KMS-11 (cell line): Measurements from ENCODE around the gene RASSF5.

Experiments
- H2AFZ ChIP-seq: fragments of 200-600 bp; sonication (generic); 2 replicates; pipeline ENCODE4 v1.6.1; 2016; ENCODE audit warnings: antibody characterized with exemption, mixed run types, low read depth
- H3K27ac ChIP-seq: fragments of 200-600 bp; sonication (generic); 2 replicates; pipeline ENCODE4 v1.6.1; 2016; ENCODE audit warnings: mild to moderate bottlenecking, mixed run types
- H3K27me3 ChIP-seq: fragments of 200-600 bp; sonication (generic); 2 replicates; pipeline ENCODE4 v1.6.1; 2017; ENCODE audit warnings: mild to moderate bottlenecking, low read depth, mixed run types, moderate library complexity; ENCODE audit not compliant: insufficient read depth
- H3K36me3 ChIP-seq: fragments of 200-600 bp; sonication (generic); 2 replicates; pipeline ENCODE4 v1.6.1; 2017; ENCODE audit warnings: mild to moderate bottlenecking, mixed run types; ENCODE audit not compliant: insufficient read depth
- H3K4me1 ChIP-seq: fragments of 200-600 bp; sonication (generic); 2 replicates; pipeline ENCODE4 v1.6.1; 2016; ENCODE audit warnings: mild to moderate bottlenecking, low read depth, mixed run types; ENCODE audit not compliant: poor library complexity, severe bottlenecking
- H3K4me2 ChIP-seq: fragments of 200-600 bp; sonication (generic); 2 replicates; pipeline ENCODE4 v1.7.0; 2016; ENCODE audit warnings: mild to moderate bottlenecking, mixed run types
- H3K4me3 ChIP-seq: fragments of 200-600 bp; sonication (generic); IDR thresholded peaks from 2 replicates; pipeline ENCODE4 v1.6.1; 2017; ENCODE audit warnings: low read depth, low read length, mixed read lengths; ENCODE audit not compliant: insufficient read depth
- H3K79me2 ChIP-seq: fragments of 200-600 bp; sonication (generic); 2 replicates; pipeline ENCODE4 v1.6.1; 2016; ENCODE audit warnings: low read depth, mixed run types; ENCODE audit not compliant: insufficient read depth
- H3K9ac ChIP-seq: fragments of 200-600 bp; sonication (generic); 2 replicates; pipeline ENCODE4 v1.6.1; 2016; ENCODE audit warnings: mild to moderate bottlenecking, mixed run types
- H4K20me1 ChIP-seq: fragments of 200-600 bp; sonication (generic); 2 replicates; pipeline ENCODE4 v1.6.1; 2016; ENCODE audit warnings: mild to moderate bottlenecking, mixed run types; ENCODE audit not compliant: insufficient read depth
- TF ChIP-seq, protein P1 (sequence below): fragments of 200-600 bp; sonication (generic); conservative IDR thresholded peaks from 2 replicates; pipeline ENCODE4 v1.6.1; 2017; ENCODE audit warnings: low read depth, mild to moderate bottlenecking, antibody characterized with exemption, low read length, moderate library complexity, mixed read lengths

Gene RASSF5

DNA sequence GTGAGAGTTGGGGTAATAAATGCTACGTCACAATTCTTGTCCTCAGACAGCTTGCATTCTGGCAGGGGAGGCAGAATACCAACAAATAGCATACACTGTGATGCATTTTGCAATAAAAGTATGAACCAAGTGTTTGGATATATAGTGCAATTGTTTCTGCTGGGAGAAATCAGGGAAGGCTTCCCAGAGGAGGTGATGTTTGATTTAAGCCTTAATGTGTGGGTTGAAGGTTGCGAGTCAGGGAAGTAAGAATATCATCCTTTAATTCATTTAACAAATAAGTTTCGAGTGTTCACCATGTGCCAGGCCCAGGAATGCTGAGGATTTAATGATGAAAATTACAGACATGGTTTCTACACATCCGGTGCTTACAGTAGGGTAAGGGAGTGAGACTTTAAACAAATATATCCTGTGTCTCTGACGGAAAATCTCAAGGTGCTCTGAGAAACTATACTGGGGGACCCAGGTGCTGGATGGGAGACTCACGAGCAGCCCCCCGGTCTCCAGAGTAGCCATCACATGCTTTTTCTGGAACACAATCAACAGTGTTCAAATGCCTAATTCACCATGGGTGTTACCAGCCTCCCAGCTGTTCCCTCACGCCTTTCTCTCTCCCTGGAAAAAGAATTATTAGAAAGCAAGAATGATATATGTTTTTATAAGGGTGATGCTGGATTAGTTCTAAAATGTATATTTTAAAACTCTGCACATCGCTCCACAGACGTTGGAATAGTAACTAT is 31.7 kb downstream of the RASSF5 start:
- no peak overlapping the region for H3K27ac ChIP-seq
- no peak overlapping the region for H3K4me3 ChIP-seq
- H3K9ac ChIP-seq, result no peak overlapping the region
- H3K4me1 ChIP-seq, result no peaks in the 10 kb centered on the region
- TF ChIP-seq, protein P1, sequence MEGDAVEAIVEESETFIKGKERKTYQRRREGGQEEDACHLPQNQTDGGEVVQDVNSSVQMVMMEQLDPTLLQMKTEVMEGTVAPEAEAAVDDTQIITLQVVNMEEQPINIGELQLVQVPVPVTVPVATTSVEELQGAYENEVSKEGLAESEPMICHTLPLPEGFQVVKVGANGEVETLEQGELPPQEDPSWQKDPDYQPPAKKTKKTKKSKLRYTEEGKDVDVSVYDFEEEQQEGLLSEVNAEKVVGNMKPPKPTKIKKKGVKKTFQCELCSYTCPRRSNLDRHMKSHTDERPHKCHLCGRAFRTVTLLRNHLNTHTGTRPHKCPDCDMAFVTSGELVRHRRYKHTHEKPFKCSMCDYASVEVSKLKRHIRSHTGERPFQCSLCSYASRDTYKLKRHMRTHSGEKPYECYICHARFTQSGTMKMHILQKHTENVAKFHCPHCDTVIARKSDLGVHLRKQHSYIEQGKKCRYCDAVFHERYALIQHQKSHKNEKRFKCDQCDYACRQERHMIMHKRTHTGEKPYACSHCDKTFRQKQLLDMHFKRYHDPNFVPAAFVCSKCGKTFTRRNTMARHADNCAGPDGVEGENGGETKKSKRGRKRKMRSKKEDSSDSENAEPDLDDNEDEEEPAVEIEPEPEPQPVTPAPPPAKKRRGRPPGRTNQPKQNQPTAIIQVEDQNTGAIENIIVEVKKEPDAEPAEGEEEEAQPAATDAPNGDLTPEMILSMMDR, result no peak
- H3K4me2 ChIP-seq, result no peak overlapping the region
- H3K79me2 ChIP-seq, result no peaks in the 10 kb centered on the region
- no peaks in the 10 kb centered on the region for H3K36me3 ChIP-seq
- no peaks in the 10 kb centered on the region for H4K20me1 ChIP-seq
- H3K27me3 ChIP-seq, result no peaks in the 10 kb centered on the region
- H2AFZ ChIP-seq, result no peak overlapping the region

GRCh38 chr1:206540044-206540780 is 32.9 kb downstream of the RASSF5 start:
- TF ChIP-seq, protein P1, result no peak
- Histone ChIP-seq H3K27me3 (no peaks in the 10 kb centered on the region), H3K27ac (no peak overlapping the region), H2AFZ (no peak overlapping the region), H3K4me2 (no peak overlapping the region), H3K79me2 (no peaks in the 10 kb centered on the region), H3K4me3 (no peak overlapping the region), H3K4me1 (peaks cover 4% of the 10 kb centered on the region), H3K36me3 (no peaks in the 10 kb centered on the region), H3K9ac (no peak overlapping the region), H4K20me1 (no peaks in the 10 kb centered on the region)

DNA sequence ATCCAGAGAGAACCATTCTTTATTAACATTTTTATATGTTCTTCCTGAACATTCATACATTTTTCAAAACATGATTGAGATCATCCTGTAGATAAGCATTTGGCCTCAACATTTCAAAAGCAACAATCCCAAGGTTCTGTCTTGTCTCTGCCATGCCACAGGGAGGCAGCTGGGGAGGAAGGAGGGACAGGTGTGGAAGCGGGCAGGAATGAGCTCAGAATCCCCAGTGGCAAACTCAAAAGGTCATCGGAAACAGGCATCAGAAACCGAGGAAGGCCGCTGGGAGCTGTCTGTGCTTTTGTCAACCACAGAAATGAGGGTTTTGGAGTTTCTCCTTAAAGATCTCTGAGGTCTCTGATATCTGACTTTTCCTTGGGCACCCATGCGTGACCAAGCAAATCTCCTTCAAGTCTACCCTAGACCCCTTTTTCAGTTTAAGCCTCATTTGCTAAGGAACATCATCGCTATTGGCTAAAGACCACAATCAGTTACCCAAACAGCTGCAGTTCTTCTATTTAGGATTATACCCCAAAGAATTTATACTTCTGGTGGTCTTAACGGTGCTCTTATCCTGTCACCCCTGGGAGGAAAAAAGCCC is 34.0 kb downstream of the RASSF5 start:
- Histone ChIP-seq H4K20me1 (no peaks in the 10 kb centered on the region), H3K4me2 (no peak overlapping the region), H3K27me3 (no peaks in the 10 kb centered on the region), H3K79me2 (no peaks in the 10 kb centered on the region), H3K4me1 (peaks cover 4% of the 10 kb centered on the region), H3K27ac (no peak overlapping the region), H3K36me3 (no peaks in the 10 kb centered on the region), H2AFZ (no peak overlapping the region), H3K4me3 (no peak overlapping the region), H3K9ac (no peak overlapping the region)
- TF ChIP-seq, protein P1, result no peak

- H3K27ac ChIP-seq, result no peak overlapping the region
- H3K27me3 ChIP-seq, result no peaks in the 10 kb centered on the region
- no peaks in the 10 kb centered on the region for H3K36me3 ChIP-seq
- no peak overlapping the region for H3K4me2 ChIP-seq
- peaks cover 4% of the 10 kb centered on the region for H3K4me1 ChIP-seq
- H4K20me1 ChIP-seq, result no peaks in the 10 kb centered on the region
- no peaks in the 10 kb centered on the region for H3K79me2 ChIP-seq
- H3K9ac ChIP-seq, result no peak overlapping the region
- TF ChIP-seq, protein P1, result peak; percentile 99
- no peak overlapping the region for H3K4me3 ChIP-seq
- H2AFZ ChIP-seq, result peak overlapping the region; percentile 15; the same call in 1 of the 2 replicates
Measured at GRCh38 chr1:206544562-206545257, 37.4 kb downstream of the RASSF5 start.
